Measurements from ENCODE around the gene RPA1. TPM values are rescaled to one million over a fixed set of nuclear protein-coding genes. Genes with fewer than 3 reads are reported as not detected.

RPA1 gene
- total and polyA plus RNA-seq, 2 of the 8 experiments (the other 6 are each of a cell fraction or from before 2014, with no cell fraction given): 79.1 to 194 TPM

DNA sequence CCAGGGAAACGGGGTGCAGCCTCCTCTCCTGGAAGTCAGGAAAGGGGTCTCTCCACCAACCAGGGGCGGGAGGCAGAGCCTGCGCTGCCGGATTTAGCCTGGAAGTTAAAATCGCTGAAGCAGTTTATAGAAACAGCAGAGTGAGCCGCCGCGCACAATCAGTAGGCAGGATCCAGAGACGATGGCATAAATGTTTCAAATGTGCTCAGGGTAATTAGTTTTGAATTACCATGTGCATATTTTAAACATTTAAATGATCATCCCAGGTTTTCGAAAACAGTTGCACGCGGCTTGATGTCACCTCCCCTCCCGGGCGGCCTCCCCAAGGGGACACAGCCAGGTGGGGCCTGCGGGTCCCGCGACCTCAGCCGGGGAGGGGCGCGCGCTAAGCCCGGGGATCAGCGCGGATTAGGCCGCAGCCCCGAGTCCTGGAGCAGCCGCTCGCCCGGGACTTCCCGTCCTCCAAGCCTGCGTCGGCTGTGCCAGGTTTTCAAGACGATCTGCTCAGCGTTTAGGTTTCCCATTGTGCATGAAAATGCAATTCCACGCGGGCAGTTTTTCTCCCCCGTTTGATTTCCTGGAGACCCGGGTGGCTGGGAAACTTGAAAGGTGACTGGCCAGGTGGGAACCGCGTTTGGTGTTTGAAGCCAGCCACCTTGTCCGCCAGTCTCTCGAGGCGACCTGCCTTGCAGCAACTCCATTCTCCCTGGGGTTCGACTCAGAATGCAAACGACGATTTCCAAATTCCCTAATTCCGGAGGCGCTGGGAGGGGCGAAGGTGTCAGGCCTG is 78.3 kb downstream of the RPA1 start:
- Histone ChIP-seq H3K36me3 (ENCODE audit: control insufficient read depth in 2 of 4, insufficient read depth in 4 of 4, low read length in 3 of 4) (no peaks in the 10 kb centered on the region), H2AK5ac (ENCODE audit: low read depth, low read length) (no peak overlapping the region), H4K20me1 (replicated peaks in 1 of 2; ENCODE audit: control insufficient read depth in 1 of 2, insufficient read depth in 2 of 2, low read length in 2 of 2) (peaks cover 2 to 9% of the 10 kb centered on the region in 2 experiments), H2BK12ac (ENCODE audit: low read depth, low read length) (no peak overlapping the region), H3K4ac (replicated peaks; ENCODE audit: insufficient read length, low read depth, low read length) (no peak overlapping the region), H2BK120ac (replicated peaks; ENCODE audit: low read depth, low read length) (no peak overlapping the region), H3K4me2 (ENCODE audit: insufficient read depth in 1 of 2, low read depth in 2 of 2, low read length in 2 of 2) (peak overlapping the region; percentile 30 to 66; a peak in 3 of 4 replicates), H2BK5ac (ENCODE audit: low read depth, low read length) (no peak overlapping the region), H3K23me2 (ENCODE audit: low read depth, low read length) (peaks cover 2% of the 10 kb centered on the region; the same call in 1 of the 2 replicates), H3K4me1 (replicated peaks in 1 of 4; ENCODE audit: control insufficient read depth in 3 of 4, insufficient read depth in 4 of 4, low read length in 3 of 4) (peaks cover 0 to 4% (median 3%) of the 10 kb centered on the region in 4 experiments; a peak in 3 of 7 replicates), H4K5ac (ENCODE audit: insufficient read length, low read depth, low read length) (no peak overlapping the region), H3K23ac (ENCODE audit: insufficient read length) (no peak overlapping the region), H4K91ac (replicated peaks; ENCODE audit: insufficient read length, low read length) (no peak overlapping the region), H2BK15ac (ENCODE audit: low read length) (no peak overlapping the region), H2BK20ac (ENCODE audit: low read length) (no peak overlapping the region), H4K8ac (ENCODE audit: extremely low read depth, insufficient read depth, low read length) (no peak overlapping the region), H3K27me3 (replicated peaks in 1 of 4; ENCODE audit: control insufficient read depth in 3 of 4, extremely low read depth in 1 of 4, insufficient read depth in 3 of 4, low read length in 3 of 4) (peaks cover 40 to 82% (median 69%) of the 10 kb centered on the region in 4 experiments), H3K79me2 (ENCODE audit: control insufficient read depth in 1 of 2, insufficient read depth in 2 of 2, low read length in 2 of 2) (no peaks in the 10 kb centered on the region), H3K4me3 (ENCODE audit: extremely low read depth in 1 of 4, insufficient read depth in 2 of 4, low read depth in 3 of 4, low read length in 4 of 4) (peak overlapping the region in 3 of 4 experiments; percentile 17 to 48 (median 34); a peak in 5 of 8 replicates), H3K79me1 (ENCODE audit: low read depth, low read length) (no peaks in the 10 kb centered on the region), H3K18ac (ENCODE audit: extremely low read depth, low read length) (no peak overlapping the region), H3K9ac (replicated peaks in 1 of 4; ENCODE audit: extremely low read depth in 1 of 4, low read depth in 3 of 4, low read length in 3 of 4) (no peak overlapping the region), H2AFZ (ENCODE audit: low read length) (no peak overlapping the region), H3K9me3 (ENCODE audit: insufficient read depth in 2 of 2, low read depth in 1 of 2, low read length in 1 of 2) (no peaks in the 10 kb centered on the region), H3K14ac (ENCODE audit: insufficient read length) (no peak overlapping the region), H3K56ac (replicated peaks; ENCODE audit: insufficient read length, low read depth, low read length) (no peak overlapping the region), H3K27ac (ENCODE audit: low read depth, low read length) (no peak overlapping the region)
- FAIRE-seq: no peak
- 23% methylated on average over 45 of the region's 49 CpGs; no CpG with 5 or more reads in 1 of the 2 experiments for WGBS, 2 experiments (ENCODE audit: extremely low coverage in 1 of 2, insufficient coverage in 1 of 2, insufficient read length in 1 of 2, insufficient replicate concordance in 2 of 2, low coverage in 1 of 2, low lambda C conversion rate in 2 of 2, missing lambda C conversion rate in 1 of 2)
- ChIA-PET POLR2A (ENCODE audit: partially characterized antibody) (interaction anchor here (0.8 kb wide), 1 partner anchor 133 kb away, joined by 3 read pairs; no protein-coding TSS in a partner anchor), CTCF (ENCODE audit: partially characterized antibody) (interaction anchor here (0.8 to 3.7 kb wide), 18 partner anchors 11 to 150 kb away, joined by 3 to 47 read pairs (median 5); partner anchors contain the start of genes DPH1, OVCA2 and RTN4RL1)
- DNase-seq (ENCODE audit: low read depth in 1 of 2, low spot score in 2 of 2): peak in 1 of 2 experiments; percentile 77
- TF ChIP-seq NRF1 (IDR thresholded peaks at IDR 0.05; ENCODE audit: low read depth, low read length): no peak
- TF ChIP-seq HDAC2 (IDR thresholded peaks at IDR 0.05; ENCODE audit: borderline replicate concordance in 1 of 2, low read depth in 2 of 2, low read length in 2 of 2): no peak
- peak; percentile 23; the same call in 1 of the 2 replicates for TF ChIP-seq MAX (IDR thresholded peaks at IDR 0.05)
- TF ChIP-seq CBX8 (IDR thresholded peaks at IDR 0.05; ENCODE audit: borderline replicate concordance, low read depth, low read length): no peak
- no peak for TF ChIP-seq JUND (IDR thresholded peaks at IDR 0.05; ENCODE audit: low read length)
- TF ChIP-seq SIN3A (conservative IDR thresholded peaks at IDR 0.05 in 1 of 2, IDR thresholded peaks at IDR 0.05 in 1 of 2; ENCODE audit: low read depth in 1 of 2, low read length in 2 of 2): 0 out of 4 replicates have a peak, but pooled peaks of 1 of the 2 experiments have one; percentile 31
- TF ChIP-seq CREB1 (IDR thresholded peaks at IDR 0.05): no peak
- TF ChIP-seq TBP (IDR thresholded peaks at IDR 0.05; ENCODE audit: low read depth, low read length): no peak
- no peak for TF ChIP-seq POU5F1 (IDR thresholded peaks at IDR 0.05; ENCODE audit: low read depth, low read length)
- TF ChIP-seq SUZ12 (IDR thresholded peaks at IDR 0.05; ENCODE audit: low read length): peak; percentile 40; the same call in 1 of the 2 replicates
- no peak for TF ChIP-seq CBX5 (IDR thresholded peaks at IDR 0.05; ENCODE audit: low read depth, low read length)

Data from H1 (cell line).